Fibroblast of villous mesenchyme (primary cell): ENCODE results near the gene SKAP1. TPM values are rescaled to one million over a fixed set of nuclear protein-coding genes. Genes with fewer than 3 reads are reported as not detected.

Experiments used
- DNase-seq: peaks from one replicate; pipeline ENCODE4 v3.0.0-alpha.2; 2010; ENCODE audit warnings: low read depth
- H3K4me3 ChIP-seq: 2 replicates; pipeline ENCODE4 v1.5.1; 2011; ENCODE audit warnings: low read depth, mild to moderate bottlenecking, low read length
- CTCF ChIP-seq: IDR thresholded peaks from 2 replicates; pipeline ENCODE4 v1.5.1; 2012; ENCODE audit warnings: low read depth, mild to moderate bottlenecking, low read length; ENCODE audit not compliant: insufficient read depth
- total RNA-seq: library from RNA; depleted of rRNA; stranded (reverse); fragments of >200 nt; gene quantifications from 2 replicates; pipeline ENCODE4 v1.2.3, GENCODE V29; 2012

SKAP1 gene
- total RNA-seq, 1 donor = not detected

- peak; percentile 26 for TF ChIP-seq CTCF
- peak; percentile 41 for DNase-seq
- H3K4me3 ChIP-seq = no peak overlapping the region
Measured at GRCh38 chr17:48470388-48471034, 40.5 kb upstream of the SKAP1 start.

GRCh38 chr17:48469227-48469626, 39.2 kb upstream of the SKAP1 start:
- H3K4me3 ChIP-seq = no peak overlapping the region
- TF ChIP-seq CTCF = no peak
- DNase-seq = no peak

- H3K4me3 ChIP-seq = no peak overlapping the region
Measured at GRCh38 chr17:48468299-48468698, 38.3 kb upstream of the SKAP1 start.

GRCh38 chr17:48465884-48466283, 35.9 kb upstream of the SKAP1 start:
- no peak for TF ChIP-seq CTCF
- DNase-seq = no peak
- no peak overlapping the region for H3K4me3 ChIP-seq

More at GRCh38 chr17:48468299-48468698, 38.3 kb upstream of the SKAP1 start:
- no peak for TF ChIP-seq CTCF
- DNase-seq = no peak

- H3K4me3 ChIP-seq = no peak overlapping the region
- TF ChIP-seq CTCF = no peak
- DNase-seq = peak; percentile 8
Measured at GRCh38 chr17:48463526-48463925, 33.5 kb upstream of the SKAP1 start.

- no peak for DNase-seq
- no peak for TF ChIP-seq CTCF
- no peak overlapping the region for H3K4me3 ChIP-seq
Measured at GRCh38 chr17:48462946-48463345, 32.9 kb upstream of the SKAP1 start.

- no peak for TF ChIP-seq CTCF
- no peak for DNase-seq
- H3K4me3 ChIP-seq = no peak overlapping the region
Measured at GRCh38 chr17:48460052-48460451, 30.0 kb upstream of the SKAP1 start.
